Measurements from ENCODE around the gene TMEM9B. TPM values are rescaled to one million over a fixed set of nuclear protein-coding genes. Genes with fewer than 3 reads are reported as not detected.
A peak's percentile ranks its signal among the peaks of the same experiment; 100 is the strongest.

TMEM9B gene
- total RNA-seq, 1 experiment from 2014 or later, result 40.0 TPM

DNA sequence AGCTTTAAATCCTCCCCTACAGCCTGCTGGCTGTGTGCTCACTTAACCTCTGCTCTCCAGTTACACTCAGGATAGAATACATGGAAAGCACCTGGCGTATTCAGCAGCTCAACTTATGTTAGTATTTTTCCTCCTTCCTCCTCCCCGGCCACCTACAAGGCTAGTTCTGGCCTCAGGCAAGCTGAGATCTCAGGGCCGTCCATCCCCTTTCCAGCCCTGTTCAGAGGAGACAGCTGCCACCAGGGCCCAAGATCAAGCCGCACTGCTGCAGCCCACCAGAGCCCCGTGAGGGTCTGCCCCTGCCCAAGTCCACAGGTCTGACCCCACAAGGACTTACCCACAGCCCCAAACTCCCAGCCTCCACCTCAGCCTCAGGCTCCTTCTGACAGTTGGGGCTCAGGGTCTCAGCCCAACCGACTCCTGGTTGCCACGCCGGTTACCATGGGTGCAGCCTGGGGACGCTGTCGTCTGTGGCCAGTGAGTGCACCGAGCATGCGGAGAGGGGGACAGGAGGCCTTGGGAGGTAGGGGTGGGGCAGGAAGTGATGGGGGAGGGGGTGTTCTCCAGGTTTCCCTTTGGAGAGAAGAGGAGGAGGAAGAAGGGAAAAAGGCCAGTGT, 31.6 kb downstream of the TMEM9B start, which contains the start of gene C11orf16:
C11orf16 (minus strand) TSS at position 384 of the 617 bp plus-strand sequence. CDS start 639 bp downstream, outside the sequence.
- no peaks in the 10 kb centered on the region for H3K9me2 ChIP-seq (replicated peaks; ENCODE audit: insufficient read depth, low read length)

DNA sequence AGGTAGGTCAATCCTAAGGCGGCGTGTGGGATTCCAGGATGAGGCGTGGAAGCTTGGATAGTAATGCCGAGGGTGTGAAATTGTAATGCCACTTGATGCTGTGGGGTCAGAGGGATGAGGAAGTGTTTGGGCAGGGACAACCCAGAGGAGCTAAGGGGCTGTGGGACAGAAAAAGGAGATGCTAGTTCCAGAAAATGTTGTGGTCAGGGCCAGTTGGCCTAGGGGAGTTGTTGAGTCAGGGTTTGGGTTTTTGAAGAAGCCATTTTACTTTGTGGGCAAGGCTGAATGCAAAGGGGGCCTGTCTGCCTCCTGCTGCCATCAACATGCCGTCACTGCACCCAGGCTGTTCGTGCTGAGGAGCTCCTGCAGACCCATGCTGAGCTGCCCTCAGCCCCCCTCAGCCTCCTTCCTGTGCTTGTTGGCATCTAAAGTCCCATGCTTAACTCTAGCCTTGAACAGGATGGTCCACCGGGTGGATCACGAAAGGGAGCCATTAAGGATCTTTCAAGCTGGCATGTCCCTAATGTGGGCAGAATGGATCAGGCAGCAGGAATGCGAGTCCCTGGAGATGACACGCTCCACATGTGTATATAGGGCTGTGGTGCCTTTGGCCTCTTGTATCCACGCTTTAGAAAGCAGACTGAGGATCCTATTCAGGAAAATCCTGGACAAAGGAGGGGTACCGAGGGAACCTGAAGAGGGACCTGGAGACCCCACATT, 33.6 kb downstream of the TMEM9B start:
- Histone ChIP-seq H3K79me2 (ENCODE audit: low read length) (no peaks in the 10 kb centered on the region), H3K36me3 (ENCODE audit: insufficient read depth, low read length) (no peaks in the 10 kb centered on the region), H3K27me3 (ENCODE audit: low read length) (no peaks in the 10 kb centered on the region), H3K9ac (ENCODE audit: low read length) (no peak overlapping the region), H3K9me2 (replicated peaks; ENCODE audit: insufficient read depth, low read length) (no peaks in the 10 kb centered on the region), H3K27ac (ENCODE audit: low read length) (no peak overlapping the region), H2AFZ (ENCODE audit: low read length) (no peak overlapping the region), H3K4me2 (ENCODE audit: low read depth, low read length, poor library complexity, severe bottlenecking) (no peak overlapping the region), H3K9me3 (ENCODE audit: low read length) (no peaks in the 10 kb centered on the region), H4K20me1 (ENCODE audit: insufficient read depth, low read depth, low read length) (no peaks in the 10 kb centered on the region), H3K4me3 (ENCODE audit: low read length) (no peak overlapping the region), H3K4me1 (ENCODE audit: low read length) (no peaks in the 10 kb centered on the region)
- no peak for DNase-seq

More for the DNA sequence above, 31.6 kb downstream of the TMEM9B start, which contains the start of gene C11orf16:
- no peaks in the 10 kb centered on the region for H3K27me3 ChIP-seq (ENCODE audit: low read length)
- H3K9ac ChIP-seq (ENCODE audit: low read length), result no peak within 1 kb of the TSS
- no peak within 1 kb of the TSS for H2AFZ ChIP-seq (ENCODE audit: low read length)
- H3K4me1 ChIP-seq (ENCODE audit: low read length), result no peaks in the 10 kb centered on the region
- no peaks in the 10 kb centered on the region for H3K79me2 ChIP-seq (ENCODE audit: low read length)
- no peaks in the 10 kb centered on the region for H4K20me1 ChIP-seq (ENCODE audit: insufficient read depth, low read depth, low read length)
- no peaks in the 10 kb centered on the region for H3K36me3 ChIP-seq (ENCODE audit: insufficient read depth, low read length)
- no peak within 1 kb of the TSS for H3K4me3 ChIP-seq (ENCODE audit: low read length)
- H3K9me3 ChIP-seq (ENCODE audit: low read length), result no peaks in the 10 kb centered on the region
- H3K4me2 ChIP-seq (ENCODE audit: low read depth, low read length, poor library complexity, severe bottlenecking), result no peak within 1 kb of the TSS
- no peak for DNase-seq
- H3K27ac ChIP-seq (ENCODE audit: low read length), result no peak within 1 kb of the TSS

DNA sequence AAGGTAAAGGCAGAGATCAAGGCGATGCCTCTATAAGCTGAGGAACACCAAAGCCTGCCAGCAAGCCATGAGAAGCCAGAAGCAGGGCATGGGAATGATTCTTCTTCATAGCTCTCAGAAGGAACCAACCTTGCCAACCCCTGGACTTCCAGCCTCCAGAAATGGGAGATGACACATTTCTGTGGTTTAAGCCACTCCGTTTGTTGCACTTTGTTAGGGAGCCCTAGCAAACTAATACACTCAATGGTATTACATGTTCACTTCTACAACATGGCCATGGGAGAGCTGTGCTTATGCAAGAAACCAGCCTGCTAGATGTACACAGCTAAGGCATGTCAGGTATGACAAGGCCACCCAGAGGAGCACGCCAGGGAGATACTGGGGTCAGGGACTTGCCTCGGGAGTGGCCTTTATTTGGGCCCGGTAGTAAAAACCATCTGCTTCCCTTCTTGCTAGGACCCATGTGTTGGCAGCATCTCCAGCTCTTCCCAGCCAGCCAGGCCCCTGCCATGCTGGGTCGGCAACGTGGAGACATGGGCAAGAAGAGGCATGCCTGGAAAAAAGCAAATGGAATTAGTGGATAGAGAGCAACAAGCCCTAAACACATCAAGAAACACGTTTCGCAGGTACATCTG, 35.1 kb downstream of the TMEM9B start:
- H3K4me3 ChIP-seq (ENCODE audit: low read length), result no peak overlapping the region
- no peaks in the 10 kb centered on the region for H3K27me3 ChIP-seq (ENCODE audit: low read length)
- DNase-seq, result no peak
- H3K79me2 ChIP-seq (ENCODE audit: low read length), result no peaks in the 10 kb centered on the region
- H3K27ac ChIP-seq (ENCODE audit: low read length), result no peak overlapping the region
- no peaks in the 10 kb centered on the region for H4K20me1 ChIP-seq (ENCODE audit: insufficient read depth, low read depth, low read length)
- no peaks in the 10 kb centered on the region for H3K9me2 ChIP-seq (replicated peaks; ENCODE audit: insufficient read depth, low read length)
- H2AFZ ChIP-seq (ENCODE audit: low read length), result no peak overlapping the region
- H3K9ac ChIP-seq (ENCODE audit: low read length), result no peak overlapping the region
- no peaks in the 10 kb centered on the region for H3K4me1 ChIP-seq (ENCODE audit: low read length)
- no peaks in the 10 kb centered on the region for H3K9me3 ChIP-seq (ENCODE audit: low read length)
- no peak overlapping the region for H3K4me2 ChIP-seq (ENCODE audit: low read depth, low read length, poor library complexity, severe bottlenecking)
- H3K36me3 ChIP-seq (ENCODE audit: insufficient read depth, low read length), result no peaks in the 10 kb centered on the region

DNA sequence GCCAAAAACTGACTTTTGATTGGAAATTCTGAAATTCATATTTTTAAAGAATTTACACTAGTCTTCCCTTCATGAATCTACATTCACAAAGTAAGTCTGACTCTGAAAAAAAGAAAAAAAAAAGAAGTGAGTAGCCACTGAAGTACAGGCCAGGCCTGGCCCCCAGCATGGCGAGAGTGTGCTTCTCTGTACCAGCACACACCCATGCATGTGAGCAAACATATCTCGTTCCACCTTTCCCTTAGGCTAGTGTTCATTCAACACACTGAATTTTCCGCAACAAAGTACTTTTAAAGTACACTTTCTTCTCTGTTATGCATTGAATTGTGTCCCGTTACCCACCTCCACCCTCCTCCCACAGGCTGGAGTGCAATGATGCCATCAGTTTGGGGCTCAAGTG, 36.0 kb downstream of the TMEM9B start:
- H3K36me3 ChIP-seq (ENCODE audit: insufficient read depth, low read length), result no peaks in the 10 kb centered on the region
- no peak overlapping the region for H3K4me2 ChIP-seq (ENCODE audit: low read depth, low read length, poor library complexity, severe bottlenecking)
- no peak for DNase-seq
- no peaks in the 10 kb centered on the region for H3K9me2 ChIP-seq (replicated peaks; ENCODE audit: insufficient read depth, low read length)
- no peak overlapping the region for H3K27ac ChIP-seq (ENCODE audit: low read length)
- H3K4me1 ChIP-seq (ENCODE audit: low read length), result no peaks in the 10 kb centered on the region
- H3K9me3 ChIP-seq (ENCODE audit: low read length), result no peaks in the 10 kb centered on the region
- H3K9ac ChIP-seq (ENCODE audit: low read length), result no peak overlapping the region
- H3K4me3 ChIP-seq (ENCODE audit: low read length), result no peak overlapping the region
- no peaks in the 10 kb centered on the region for H4K20me1 ChIP-seq (ENCODE audit: insufficient read depth, low read depth, low read length)
- H3K79me2 ChIP-seq (ENCODE audit: low read length), result no peaks in the 10 kb centered on the region
- H3K27me3 ChIP-seq (ENCODE audit: low read length), result no peaks in the 10 kb centered on the region
- no peak overlapping the region for H2AFZ ChIP-seq (ENCODE audit: low read length)

DNA sequence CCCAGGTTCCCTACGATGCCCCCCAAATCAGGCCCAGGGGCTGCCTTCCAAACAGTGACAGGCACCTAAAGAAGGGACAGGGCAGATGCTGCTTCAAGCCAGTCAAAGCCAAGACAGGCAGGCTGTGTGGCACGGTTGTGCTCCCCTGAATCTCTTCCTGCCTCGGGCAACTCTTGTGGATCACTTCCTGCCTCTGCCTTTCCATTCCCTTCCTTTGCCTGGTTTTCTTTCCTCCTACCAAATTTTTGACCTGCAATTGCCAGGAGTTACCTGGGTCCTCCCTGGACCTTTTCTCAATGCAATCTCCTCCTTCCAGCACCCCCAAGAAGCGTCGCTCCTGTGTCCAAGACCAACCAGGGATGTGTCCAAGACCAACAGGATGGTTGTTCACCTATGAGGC, 37.0 kb downstream of the TMEM9B start:
- H3K4me2 ChIP-seq (ENCODE audit: low read depth, low read length, poor library complexity, severe bottlenecking), result no peak overlapping the region

DNA sequence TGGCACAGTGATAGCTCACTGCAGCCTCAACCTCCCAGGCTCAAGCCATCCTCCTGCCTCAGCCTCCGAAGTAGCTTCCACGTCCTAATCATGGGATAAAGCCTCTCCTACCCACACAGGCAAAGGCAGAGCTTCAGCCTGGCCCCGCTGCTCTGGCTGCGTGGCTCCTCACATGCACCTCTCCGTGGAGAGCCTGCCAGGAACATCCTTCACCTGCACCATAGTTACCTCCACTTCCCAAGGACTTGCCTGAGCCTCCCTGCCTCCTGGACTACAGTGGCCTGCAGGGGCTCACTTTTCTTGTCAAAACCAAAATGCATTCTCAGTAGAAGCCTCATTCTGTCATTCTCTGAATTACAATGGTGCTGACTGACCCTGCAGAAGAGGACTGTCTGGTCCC, 38.0 kb downstream of the TMEM9B start:
- Histone ChIP-seq H3K4me1 (ENCODE audit: low read length) (no peaks in the 10 kb centered on the region), H2AFZ (ENCODE audit: low read length) (no peak overlapping the region), H3K9me3 (ENCODE audit: low read length) (no peaks in the 10 kb centered on the region), H4K20me1 (ENCODE audit: insufficient read depth, low read depth, low read length) (no peaks in the 10 kb centered on the region), H3K4me3 (ENCODE audit: low read length) (no peak overlapping the region), H3K9ac (ENCODE audit: low read length) (no peak overlapping the region), H3K4me2 (ENCODE audit: low read depth, low read length, poor library complexity, severe bottlenecking) (no peak overlapping the region), H3K9me2 (replicated peaks; ENCODE audit: insufficient read depth, low read length) (no peaks in the 10 kb centered on the region), H3K36me3 (ENCODE audit: insufficient read depth, low read length) (no peaks in the 10 kb centered on the region), H3K27me3 (ENCODE audit: low read length) (no peaks in the 10 kb centered on the region), H3K79me2 (ENCODE audit: low read length) (no peaks in the 10 kb centered on the region), H3K27ac (ENCODE audit: low read length) (no peak overlapping the region)
- DNase-seq, result no peak

More for the DNA sequence above, 37.0 kb downstream of the TMEM9B start:
- Histone ChIP-seq H4K20me1 (ENCODE audit: insufficient read depth, low read depth, low read length) (no peaks in the 10 kb centered on the region), H3K79me2 (ENCODE audit: low read length) (no peaks in the 10 kb centered on the region), H3K4me1 (ENCODE audit: low read length) (no peaks in the 10 kb centered on the region), H3K27me3 (ENCODE audit: low read length) (no peaks in the 10 kb centered on the region), H3K4me3 (ENCODE audit: low read length) (no peak overlapping the region), H3K9me2 (replicated peaks; ENCODE audit: insufficient read depth, low read length) (no peaks in the 10 kb centered on the region), H2AFZ (ENCODE audit: low read length) (no peak overlapping the region), H3K9ac (ENCODE audit: low read length) (no peak overlapping the region), H3K27ac (ENCODE audit: low read length) (no peak overlapping the region), H3K9me3 (ENCODE audit: low read length) (no peaks in the 10 kb centered on the region), H3K36me3 (ENCODE audit: insufficient read depth, low read length) (no peaks in the 10 kb centered on the region)
- no peak for DNase-seq

DNA sequence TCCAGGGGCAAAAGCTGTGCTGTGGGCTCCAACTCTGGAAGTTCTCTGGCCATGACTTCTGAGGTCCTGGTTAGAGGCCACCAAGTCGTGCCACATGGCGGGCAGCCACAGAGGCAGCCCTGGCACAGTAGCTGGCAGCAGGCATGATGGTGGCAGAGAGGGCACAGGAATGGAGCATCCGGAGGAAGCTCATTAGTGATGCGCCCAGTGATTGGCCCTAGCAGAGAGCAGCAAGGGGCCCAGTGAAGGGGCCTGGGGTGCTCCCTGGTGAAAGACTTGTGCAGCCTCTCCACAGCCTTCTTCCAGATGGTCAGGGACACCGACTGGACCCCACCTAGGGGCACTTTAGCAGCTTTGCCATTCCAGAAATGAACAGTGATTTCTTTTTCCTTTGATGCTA, 38.5 kb downstream of the TMEM9B start:
- Histone ChIP-seq H2AFZ (ENCODE audit: low read length) (no peak overlapping the region), H3K4me1 (ENCODE audit: low read length) (no peaks in the 10 kb centered on the region), H3K79me2 (ENCODE audit: low read length) (no peaks in the 10 kb centered on the region), H3K36me3 (ENCODE audit: insufficient read depth, low read length) (no peaks in the 10 kb centered on the region), H3K4me2 (ENCODE audit: low read depth, low read length, poor library complexity, severe bottlenecking) (no peak overlapping the region), H3K9me3 (ENCODE audit: low read length) (no peaks in the 10 kb centered on the region), H3K27me3 (ENCODE audit: low read length) (no peaks in the 10 kb centered on the region), H4K20me1 (ENCODE audit: insufficient read depth, low read depth, low read length) (no peaks in the 10 kb centered on the region), H3K27ac (ENCODE audit: low read length) (no peak overlapping the region), H3K9me2 (replicated peaks; ENCODE audit: insufficient read depth, low read length) (no peaks in the 10 kb centered on the region), H3K9ac (ENCODE audit: low read length) (no peak overlapping the region), H3K4me3 (ENCODE audit: low read length) (no peak overlapping the region)
- no peak for DNase-seq

DNA sequence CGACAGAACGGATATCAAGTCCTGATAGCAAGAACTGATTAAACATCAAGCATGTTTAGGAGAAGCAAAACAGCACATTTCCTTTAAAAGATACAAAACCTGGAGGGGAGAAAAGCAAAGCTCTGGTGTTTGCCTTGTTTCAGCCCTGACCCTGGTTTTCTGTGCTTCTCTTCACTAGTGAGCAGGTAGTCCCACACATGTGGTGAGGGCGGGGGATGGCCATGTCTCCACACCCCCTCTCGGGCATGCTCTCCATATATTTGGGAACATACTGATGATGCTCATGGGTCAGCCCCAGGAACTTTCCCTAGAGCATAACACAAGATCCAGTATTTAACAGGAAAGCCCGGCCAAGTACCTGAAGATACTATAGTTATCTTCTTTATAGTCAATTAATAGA, 41.6 kb downstream of the TMEM9B start:
- Histone ChIP-seq H3K36me3 (ENCODE audit: insufficient read depth, low read length) (peaks cover 7% of the 10 kb centered on the region; the same call in 1 of the 2 replicates), H3K4me3 (ENCODE audit: low read length) (no peak overlapping the region), H3K9me2 (replicated peaks; ENCODE audit: insufficient read depth, low read length) (no peaks in the 10 kb centered on the region), H3K79me2 (ENCODE audit: low read length) (no peaks in the 10 kb centered on the region), H3K9me3 (ENCODE audit: low read length) (no peaks in the 10 kb centered on the region), H3K4me1 (ENCODE audit: low read length) (no peaks in the 10 kb centered on the region), H2AFZ (ENCODE audit: low read length) (no peak overlapping the region), H3K27ac (ENCODE audit: low read length) (no peak overlapping the region), H3K4me2 (ENCODE audit: low read depth, low read length, poor library complexity, severe bottlenecking) (no peak overlapping the region), H4K20me1 (ENCODE audit: insufficient read depth, low read depth, low read length) (no peaks in the 10 kb centered on the region), H3K9ac (ENCODE audit: low read length) (no peak overlapping the region), H3K27me3 (ENCODE audit: low read length) (no peaks in the 10 kb centered on the region)
- peak; percentile 5 for DNase-seq
